Coronary artery (tissue), 2 donors: ENCODE measurements around the gene CD209.

ENCODE experiments used
- DNase-seq: peaks from one replicate; pipeline ENCODE4 v3.0.0-alpha.2; 2017; ENCODE audit warnings: low spot score
- H3K27ac ChIP-seq, 2 donors: fragments of 200-600 bp; sonication (generic); one replicate each; pipeline ENCODE4 v1.5.1; 2016 to 2019
- H3K4me3 ChIP-seq: fragments of 200-600 bp; sonication (generic); 2 replicates; pipeline ENCODE4 v1.5.1; 2016; ENCODE audit warnings: mild to moderate bottlenecking, moderate library complexity
- CTCF ChIP-seq: fragments of 200-600 bp; sonication (generic); IDR thresholded peaks from one replicate; pipeline ENCODE4 v1.5.1; 2019; ENCODE audit warnings: antibody characterized with exemption

CD209 gene

GRCh38 chr19:7730286-7731217 is 16.8 kb downstream of the CD209 start:
- Histone ChIP-seq H3K4me3 (peak overlapping the region; percentile 40), H3K27ac (no peak overlapping the region)
- DNase-seq: no peak
- no peak for TF ChIP-seq CTCF

GRCh38 chr19:7729831-7730285 is 17.5 kb downstream of the CD209 start:
- TF ChIP-seq CTCF: no peak
- no peak for DNase-seq
- Histone ChIP-seq H3K27ac (no peak overlapping the region), H3K4me3 (peak overlapping the region; percentile 40)

- no peak overlapping the region for H3K27ac ChIP-seq
- DNase-seq: no peak
- H3K4me3 ChIP-seq: no peak overlapping the region
- no peak for TF ChIP-seq CTCF
Observed at GRCh38 chr19:7729211-7729610, 18.1 kb downstream of the CD209 start.

GRCh38 chr19:7725791-7726190 is 21.5 kb downstream of the CD209 start:
- no peak for TF ChIP-seq CTCF
- no peak overlapping the region for H3K27ac ChIP-seq
- H3K4me3 ChIP-seq: no peak overlapping the region
- no peak for DNase-seq

GRCh38 chr19:7722231-7722651 is 25.1 kb downstream of the CD209 start:
- no peak for DNase-seq
- Histone ChIP-seq H3K27ac (no peak overlapping the region), H3K4me3 (no peak overlapping the region)
- TF ChIP-seq CTCF: no peak

GRCh38 chr19:7720351-7720750 is 27.0 kb downstream of the CD209 start:
- no peak overlapping the region for H3K4me3 ChIP-seq
- no peak for DNase-seq
- H3K27ac ChIP-seq: no peak overlapping the region
- no peak for TF ChIP-seq CTCF

GRCh38 chr19:7718668-7719067 is 28.7 kb downstream of the CD209 start:
- DNase-seq: no peak
- Histone ChIP-seq H3K4me3 (no peak overlapping the region), H3K27ac (no peak overlapping the region)
- TF ChIP-seq CTCF: no peak
